DND-41 (cell line): ENCODE data around the gene MVP.
"Not testable (repeated sequence)": the region's sequence is repeated elsewhere in the genome, so short reads cannot be mapped to it uniquely, and the experiment has no call there.

ENCODE experiments used
- ATAC-seq: fragments of 200-7000 bp; cut with Tn5 transposase; 3 replicates; pipeline ENCODE4 v1.9.1; 2021; ENCODE audit warnings: low read depth; ENCODE audit not compliant: insufficient read depth
- DNase-seq: peaks from one replicate; pipeline ENCODE4 v3.0.0-alpha.2; 2020
- H2AFZ ChIP-seq: 2 replicates; pipeline ENCODE4 v1.6.0; 2012; ENCODE audit warnings: low read depth, low read length
- H3K27ac ChIP-seq: 2 replicates; pipeline ENCODE4 v1.5.1; 2012; ENCODE audit warnings: low read length, inconsistent platforms
- H3K27me3 ChIP-seq: fragments of 200-600 bp; sonication (generic); 2 replicates; pipeline ENCODE4 v1.6.0; 2012; ENCODE audit warnings: low read length, mild to moderate bottlenecking, inconsistent platforms; ENCODE audit not compliant: insufficient read depth, poor library complexity
- H3K36me3 ChIP-seq: 2 replicates; pipeline ENCODE4 v1.5.1; 2012; ENCODE audit warnings: low read length, inconsistent platforms; ENCODE audit not compliant: insufficient read depth
- H3K4me1 ChIP-seq: 2 replicates; pipeline ENCODE4 v1.5.1; 2012; ENCODE audit warnings: mild to moderate bottlenecking, low read length; ENCODE audit not compliant: insufficient read depth
- H3K4me2 ChIP-seq: 2 replicates; pipeline ENCODE4 v1.6.0; 2012; ENCODE audit warnings: mild to moderate bottlenecking, moderate library complexity, low read length, inconsistent platforms; ENCODE audit not compliant: insufficient read depth
- H3K4me3 ChIP-seq, 2 experiments: fragments of 200-600 bp in 1 of 2; shearing (Covaris generic) in 1 of 2; 2 replicates each; pipeline ENCODE4 v1.5.1; 2012 to 2016; ENCODE audit warnings: inconsistent platforms in 2 of 2, low read length in 2 of 2, mild to moderate bottlenecking in 2 of 2, low read depth in 1 of 2, moderate library complexity in 1 of 2
- H3K79me2 ChIP-seq: 2 replicates; pipeline ENCODE4 v1.6.0; 2012; ENCODE audit warnings: low read length, inconsistent platforms; ENCODE audit not compliant: insufficient read depth
- H3K9ac ChIP-seq: 2 replicates; pipeline ENCODE4 v1.6.0; 2012; ENCODE audit warnings: low read depth, mild to moderate bottlenecking, inconsistent platforms, low read length, moderate library complexity
- H3K9me3 ChIP-seq: 2 replicates; pipeline ENCODE4 v1.5.1; 2012; ENCODE audit warnings: low read length, moderate library complexity, mild to moderate bottlenecking, inconsistent platforms; ENCODE audit not compliant: insufficient read depth, severe bottlenecking
- H4K20me1 ChIP-seq: 2 replicates; pipeline ENCODE4 v1.6.0; 2012; ENCODE audit warnings: low read length; ENCODE audit not compliant: insufficient read depth
- EZH2 ChIP-seq: IDR thresholded peaks from 3 replicates; pipeline ENCODE4 v1.6.1; 2012; ENCODE audit warnings: borderline replicate concordance, low read depth, mild to moderate bottlenecking, moderate library complexity, low read length, inconsistent platforms; ENCODE audit not compliant: severe bottlenecking
- TF ChIP-seq, protein P1 (sequence below): IDR thresholded peaks from 2 replicates; pipeline ENCODE4 v1.5.1; 2012; ENCODE audit warnings: borderline replicate concordance, low read length, moderate library complexity, mild to moderate bottlenecking; ENCODE audit not compliant: poor library complexity, severe bottlenecking; ENCODE audit errors: extremely low read depth

Gene MVP

DNA sequence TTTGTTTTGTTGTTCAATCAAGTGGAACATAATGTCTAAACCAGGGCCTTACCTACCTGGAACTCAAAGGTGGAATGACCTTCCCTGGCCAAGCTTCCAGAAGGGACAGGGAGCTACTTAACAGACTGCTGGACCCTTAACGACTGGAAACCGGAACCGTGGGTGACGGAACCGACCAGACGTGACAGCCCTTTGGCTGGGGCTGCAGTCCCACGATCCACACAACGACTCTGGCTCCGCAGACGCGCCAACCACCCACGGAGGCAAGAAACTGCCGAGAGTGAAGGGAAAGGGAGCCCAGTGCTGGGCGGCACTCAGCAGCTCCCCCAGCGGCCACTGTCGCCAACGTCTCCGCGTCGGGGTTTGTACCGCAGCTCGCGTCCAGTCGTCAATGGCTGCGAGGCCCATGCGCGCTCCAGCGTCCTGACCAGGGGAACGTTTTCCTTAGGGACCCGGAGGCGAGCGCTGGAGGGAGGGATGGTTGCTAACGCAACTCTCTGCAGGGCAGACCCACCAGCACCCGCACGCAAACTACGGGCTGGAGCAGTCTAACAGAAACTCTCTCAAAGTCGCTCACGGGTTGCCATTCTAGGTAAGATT is 35.3 kb upstream of the MVP start:
- H2AFZ ChIP-seq = no peak overlapping the region
- H3K4me3 ChIP-seq = no peak overlapping the region

DNA sequence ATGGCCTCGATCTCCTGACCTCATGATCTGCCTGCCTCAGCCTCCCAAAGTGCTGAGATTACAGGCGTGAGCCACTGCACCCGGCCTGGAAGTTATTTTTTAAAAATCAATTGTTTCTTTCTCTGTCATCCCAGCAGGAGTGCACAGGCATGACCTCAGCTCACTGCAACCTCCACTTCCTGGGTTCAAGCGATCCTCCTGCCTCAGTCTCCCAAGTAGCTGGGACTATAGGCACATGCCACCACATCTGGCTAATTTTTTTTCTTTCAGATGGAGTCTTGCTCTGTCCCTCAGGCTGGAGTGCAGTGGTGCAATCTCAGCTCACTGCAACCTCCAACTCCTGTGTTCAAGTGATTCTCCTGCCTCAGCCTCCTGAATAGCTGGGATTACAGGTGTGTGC is 33.1 kb upstream of the MVP start:
- H4K20me1 ChIP-seq = not testable (repeated sequence)
- H3K79me2 ChIP-seq = peaks cover 26% of the 10 kb centered on the region

More for the DNA sequence above, 35.3 kb upstream of the MVP start:
- no peak overlapping the region for H3K4me2 ChIP-seq
- no peak for TF ChIP-seq EZH2
- TF ChIP-seq, protein P1, sequence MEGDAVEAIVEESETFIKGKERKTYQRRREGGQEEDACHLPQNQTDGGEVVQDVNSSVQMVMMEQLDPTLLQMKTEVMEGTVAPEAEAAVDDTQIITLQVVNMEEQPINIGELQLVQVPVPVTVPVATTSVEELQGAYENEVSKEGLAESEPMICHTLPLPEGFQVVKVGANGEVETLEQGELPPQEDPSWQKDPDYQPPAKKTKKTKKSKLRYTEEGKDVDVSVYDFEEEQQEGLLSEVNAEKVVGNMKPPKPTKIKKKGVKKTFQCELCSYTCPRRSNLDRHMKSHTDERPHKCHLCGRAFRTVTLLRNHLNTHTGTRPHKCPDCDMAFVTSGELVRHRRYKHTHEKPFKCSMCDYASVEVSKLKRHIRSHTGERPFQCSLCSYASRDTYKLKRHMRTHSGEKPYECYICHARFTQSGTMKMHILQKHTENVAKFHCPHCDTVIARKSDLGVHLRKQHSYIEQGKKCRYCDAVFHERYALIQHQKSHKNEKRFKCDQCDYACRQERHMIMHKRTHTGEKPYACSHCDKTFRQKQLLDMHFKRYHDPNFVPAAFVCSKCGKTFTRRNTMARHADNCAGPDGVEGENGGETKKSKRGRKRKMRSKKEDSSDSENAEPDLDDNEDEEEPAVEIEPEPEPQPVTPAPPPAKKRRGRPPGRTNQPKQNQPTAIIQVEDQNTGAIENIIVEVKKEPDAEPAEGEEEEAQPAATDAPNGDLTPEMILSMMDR = no peak
- no peak overlapping the region for H3K27ac ChIP-seq
- peaks cover 7% of the 10 kb centered on the region for H3K79me2 ChIP-seq
- H3K9ac ChIP-seq = no peak overlapping the region
- H3K4me1 ChIP-seq = peaks cover 11% of the 10 kb centered on the region
- H4K20me1 ChIP-seq = no peaks in the 10 kb centered on the region
- no peak for DNase-seq
- ATAC-seq = no peak
- no peaks in the 10 kb centered on the region; the same call in 1 of the 2 replicates for H3K36me3 ChIP-seq
- no peaks in the 10 kb centered on the region for H3K9me3 ChIP-seq
- H3K27me3 ChIP-seq = no peaks in the 10 kb centered on the region

DNA sequence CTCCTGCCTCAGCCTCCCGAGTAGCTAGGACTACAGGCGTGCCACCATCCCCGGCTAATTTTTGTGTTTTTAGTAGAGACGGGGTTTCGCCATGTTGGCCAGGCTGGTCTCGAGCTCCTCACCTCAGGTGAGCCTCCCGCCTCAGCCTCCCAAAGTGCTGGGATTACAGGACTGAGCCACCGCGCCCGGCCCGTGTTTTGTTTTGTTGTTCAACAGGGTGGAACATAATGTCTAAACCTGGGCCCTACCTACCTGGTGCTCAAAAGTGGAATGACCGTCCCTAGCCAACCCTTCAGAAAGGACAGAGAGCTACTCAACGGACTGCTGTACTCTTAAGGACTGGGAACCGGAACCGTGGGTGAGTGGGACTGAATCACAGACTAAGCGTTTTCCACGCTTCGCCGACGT is 30.5 kb upstream of the MVP start:
- Histone ChIP-seq H3K9me3 (no peaks in the 10 kb centered on the region), H3K36me3 (peaks cover 37% of the 10 kb centered on the region), H3K27ac (peak overlapping the region; percentile 99), H3K79me2 (peaks cover 52% of the 10 kb centered on the region), H2AFZ (peak overlapping the region; percentile 98), H4K20me1 (peaks cover 13% of the 10 kb centered on the region; the same call in 1 of the 2 replicates), H3K4me2 (peak overlapping the region; percentile 66), H3K27me3 (no peaks in the 10 kb centered on the region), H3K4me1 (peaks cover 43% of the 10 kb centered on the region), H3K9ac (peak overlapping the region; percentile 87), H3K4me3 (peak overlapping the region; percentile 74 to 77; a peak in 3 of 4 replicates)
- no peak for DNase-seq
- no peak for TF ChIP-seq EZH2
- TF ChIP-seq, protein P1 = no peak
- ATAC-seq = peak; percentile 1; the same call in 1 of the 3 replicates

More for the DNA sequence above, 33.1 kb upstream of the MVP start:
- not testable (repeated sequence) for H3K9ac ChIP-seq, ATAC-seq, H3K9me3 ChIP-seq, DNase-seq, H3K27ac ChIP-seq, H3K4me2 ChIP-seq, H3K27me3 ChIP-seq, H3K4me3 ChIP-seq, H2AFZ ChIP-seq
- peaks cover 11% of the 10 kb centered on the region for H3K36me3 ChIP-seq
- H3K4me1 ChIP-seq = peaks cover 20% of the 10 kb centered on the region

DNA sequence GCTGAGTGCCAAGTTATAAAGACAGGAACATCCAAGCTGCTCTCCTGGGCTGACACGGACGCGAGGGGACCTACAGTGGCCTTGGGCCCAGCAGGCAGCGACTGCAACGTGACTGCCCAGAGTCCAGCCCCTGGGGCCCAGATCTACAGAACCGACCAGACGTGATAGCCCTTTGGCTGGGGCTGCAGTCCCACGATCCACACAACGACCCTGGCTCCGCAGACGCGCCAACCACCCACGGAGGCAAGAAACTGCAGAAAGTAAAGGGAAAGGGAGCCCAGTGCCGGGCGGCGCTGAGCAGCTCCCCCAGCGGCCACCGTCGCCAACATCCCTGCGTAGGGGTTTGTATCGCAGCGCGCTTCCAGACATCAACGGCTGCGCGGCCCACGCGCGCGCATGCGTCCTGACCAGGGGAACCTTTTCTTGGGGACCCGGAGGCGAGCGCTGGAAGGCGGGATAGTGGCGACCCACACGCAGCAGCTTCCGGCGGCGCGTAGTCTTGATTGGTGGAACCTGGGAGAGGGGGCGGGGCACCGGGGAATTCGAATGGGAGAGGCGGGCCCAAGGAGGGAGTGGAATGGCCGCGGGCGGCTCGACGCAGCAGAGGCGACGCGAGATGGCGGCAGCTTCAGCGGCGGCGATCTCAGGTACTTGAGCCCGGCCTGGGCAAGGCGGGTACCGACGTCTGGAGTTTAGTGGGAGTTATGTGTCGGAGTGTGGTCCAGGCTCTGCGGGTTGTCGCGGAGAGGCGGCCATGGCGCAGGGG is 29.9 kb upstream of the MVP start, which contains the start of gene KIF22:
Gene KIF22, plus strand, starts transcription at position 569 of the 766 bp plus-strand sequence. Its CDS starts 9 bp downstream, at position 578.
- Histone ChIP-seq H3K4me2 (peak within 1 kb of the TSS; percentile 88), H3K36me3 (peaks cover 43% of the 10 kb centered on the region), H3K4me1 (peaks cover 43% of the 10 kb centered on the region), H3K9me3 (no peaks in the 10 kb centered on the region), H3K27ac (peak within 1 kb of the TSS; percentile 99), H4K20me1 (peaks cover 19% of the 10 kb centered on the region; the same call in 1 of the 2 replicates), H3K4me3 (peak within 1 kb of the TSS; percentile 77 to 85), H3K79me2 (peaks cover 58% of the 10 kb centered on the region), H3K27me3 (no peaks in the 10 kb centered on the region), H2AFZ (peak within 1 kb of the TSS; percentile 98), H3K9ac (peak within 1 kb of the TSS; percentile 91)
- TF ChIP-seq EZH2 = no peak
- TF ChIP-seq, protein P1 = peak; percentile 89
- ATAC-seq (peak; percentile 89), DNase-seq (peak; percentile 100)
